ENCODE results near the gene TENM4.

The TENM4 gene

GRCh38 chr11:78737891-78738290, 702.9 kb downstream of the TENM4 start:
- no peak overlapping the region for H3K27ac ChIP-seq
- no peak overlapping the region for H3K4me3 ChIP-seq
- DNase-seq (ENCODE audit: low spot score): no peak
- no peak for TF ChIP-seq CTCF (IDR thresholded peaks at IDR 0.05)

GRCh38 chr11:78737301-78737700, 703.5 kb downstream of the TENM4 start:
- TF ChIP-seq CTCF (IDR thresholded peaks at IDR 0.05): no peak
- Histone ChIP-seq H3K27ac (no peak overlapping the region), H3K4me3 (no peak overlapping the region)
- DNase-seq (ENCODE audit: low spot score): no peak

- Histone ChIP-seq H3K4me3 (no peak overlapping the region), H3K27ac (no peak overlapping the region)
- no peak for TF ChIP-seq CTCF (IDR thresholded peaks at IDR 0.05)
- no peak for DNase-seq (ENCODE audit: low spot score)
Measured at GRCh38 chr11:78735711-78736110, 705.1 kb downstream of the TENM4 start.

GRCh38 chr11:78733031-78733430, 707.8 kb downstream of the TENM4 start:
- H3K27ac ChIP-seq: no peak overlapping the region
- no peak overlapping the region for H3K4me3 ChIP-seq
- no peak for DNase-seq (ENCODE audit: low spot score)
- TF ChIP-seq CTCF (IDR thresholded peaks at IDR 0.05): no peak

- Histone ChIP-seq H3K4me3 (no peak overlapping the region), H3K27ac (no peak overlapping the region)
Measured at GRCh38 chr11:78732246-78732645, 708.6 kb downstream of the TENM4 start.

GRCh38 chr11:78731027-78731426, 709.8 kb downstream of the TENM4 start:
- no peak for TF ChIP-seq CTCF (IDR thresholded peaks at IDR 0.05)
- Histone ChIP-seq H3K4me3 (no peak overlapping the region), H3K27ac (no peak overlapping the region)
- DNase-seq (ENCODE audit: low spot score): no peak

More at GRCh38 chr11:78732246-78732645, 708.6 kb downstream of the TENM4 start:
- no peak for TF ChIP-seq CTCF (IDR thresholded peaks at IDR 0.05)
- no peak for DNase-seq (ENCODE audit: low spot score)

- Histone ChIP-seq H3K4me3 (no peak overlapping the region), H3K27ac (no peak overlapping the region)
- TF ChIP-seq CTCF (IDR thresholded peaks at IDR 0.05): no peak
- DNase-seq (ENCODE audit: low spot score): no peak
Measured at GRCh38 chr11:78730267-78730824, 710.5 kb downstream of the TENM4 start.
